Natural killer cell (primary cell): ENCODE data around the gene FHIT. TPM values are rescaled to one million over a fixed set of nuclear protein-coding genes. Genes with fewer than 3 reads are reported as not detected.

Source experiments
- ATAC-seq, 3 donors: fragments of 150-1000 bp in 2 of 3; fragments of 200-7000 bp in 1 of 3; cut with Tn5 transposase; 1 replicate in 1 of 3; 2 replicates in 2 of 3; pipeline ENCODE4 v1.10.0; 2021; ENCODE audit warnings: mild to moderate bottlenecking in 2 of 3, moderate library complexity in 2 of 3
- DNase-seq, 2 donors: peaks; one replicate each; pipeline versions ENCODE4 v3.0.0 to v3.0.0-alpha.2; 2013 to 2021; ENCODE audit warnings: mixed read lengths in 1 of 2
- H3K27ac ChIP-seq: one replicate; pipeline ENCODE4 v1.5.1; 2013; ENCODE audit warnings: mild to moderate bottlenecking, low read length
- H3K27me3 ChIP-seq: one replicate; pipeline ENCODE4 v1.6.1; 2013; ENCODE audit warnings: low read length; ENCODE audit not compliant: control insufficient read depth, insufficient read depth
- H3K36me3 ChIP-seq: one replicate; pipeline ENCODE4 v1.6.1; 2013; ENCODE audit warnings: low read length; ENCODE audit not compliant: control insufficient read depth, insufficient read depth
- H3K4me1 ChIP-seq: one replicate; pipeline ENCODE4 v1.6.1; 2013; ENCODE audit warnings: low read length; ENCODE audit not compliant: control insufficient read depth, insufficient read depth
- H3K4me3 ChIP-seq: one replicate; pipeline ENCODE4 v1.5.1; 2013; ENCODE audit warnings: low read length
- H3K9me3 ChIP-seq: one replicate; pipeline ENCODE4 v1.6.1; 2013; ENCODE audit warnings: low read length; ENCODE audit not compliant: control insufficient read depth, insufficient read depth
- H3K27ac Mint-ChIP-seq, 2 donors: one replicate each; pipeline ENCODE4 v1.8.0; 2022; ENCODE audit warnings: mild to moderate bottlenecking in 2 of 2, mixed read lengths in 2 of 2, moderate library complexity in 1 of 2
- H3K27me3 Mint-ChIP-seq, 2 donors: one replicate each; pipeline ENCODE4 v1.8.0; 2022; ENCODE audit warnings: low read depth in 2 of 2, mixed read lengths in 2 of 2
- H3K36me3 Mint-ChIP-seq: one replicate; pipeline ENCODE4 v1.8.0; 2022; ENCODE audit warnings: mixed read lengths
- H3K4me1 Mint-ChIP-seq, 2 donors: one replicate each; pipeline ENCODE4 v1.8.0; 2022; ENCODE audit warnings: mixed read lengths in 2 of 2
- H3K4me3 Mint-ChIP-seq: one replicate; pipeline ENCODE4 v1.8.0; 2022; ENCODE audit warnings: mild to moderate bottlenecking, moderate library complexity, mixed read lengths
- H3K9me3 Mint-ChIP-seq, 2 donors: one replicate each; pipeline ENCODE4 v1.8.0; 2022; ENCODE audit warnings: mixed read lengths in 2 of 2
- CTCF ChIP-seq: fragments of 200-600 bp; IDR thresholded peaks from one replicate; pipeline ENCODE4 v1.8.0; 2022; ENCODE audit warnings: antibody characterized with exemption
- WGBS: methylation state at CpG from one replicate; pipeline ENCODE4 v1.1.7; 2013; ENCODE audit warnings: missing lambda C conversion rate; ENCODE audit not compliant: insufficient coverage; 5-methylcytosine and 5-hydroxymethylcytosine counted together
- intact Hi-C: fragments of 100-400 bp; cut with micrococcal nuclease; formaldehyde crosslinking; loops from one replicate; pipeline ENCODE4 v1.14.2; 2022
- total RNA-seq, 4 donors: library from RNA; stranded (reverse); fragments of 120-200 nt in 1 of 4; gene quantifications; one replicate each; pipeline versions ENCODE4 v1.2.3 to v1.2.4, GENCODE V29; 2013 to 2022

FHIT gene
- total RNA-seq, 3 donors from 2014 or later (not counting 1 experiment from before 2014, with no cell fraction given): 2.7 to 6.1 (median 3.3) TPM

GRCh38 chr3:59979542-59979941 is 1271.7 kb downstream of the FHIT start:
- H3K9me3 Mint-ChIP-seq: peaks cover 0 to 2% of the 10 kb centered on the region in 2 donors
- peak overlapping the region; percentile 59 for H3K4me3 Mint-ChIP-seq
- peak overlapping the region in 1 of 2 donors; percentile 86 for H3K27ac Mint-ChIP-seq
- WGBS: 87% methylated on average over 4 of the region's 6 CpGs
- Histone ChIP-seq H3K36me3 (no peaks in the 10 kb centered on the region), H3K27me3 (no peaks in the 10 kb centered on the region), H3K27ac (no peak overlapping the region), H3K4me1 (peaks cover 18% of the 10 kb centered on the region), H3K9me3 (no peaks in the 10 kb centered on the region), H3K4me3 (no peak overlapping the region)
- intact Hi-C loops: no loop called here
- H3K36me3 Mint-ChIP-seq: peaks cover 7% of the 10 kb centered on the region
- DNase-seq: no peak
- no peak for ATAC-seq
- TF ChIP-seq CTCF: no peak
- H3K4me1 Mint-ChIP-seq: peaks cover 36 to 57% of the 10 kb centered on the region in 2 donors
- H3K27me3 Mint-ChIP-seq: no peaks in the 10 kb centered on the region

GRCh38 chr3:59978979-59979378 is 1272.3 kb downstream of the FHIT start:
- H3K4me3 ChIP-seq: no peak overlapping the region
- H3K4me1 ChIP-seq: peaks cover 18% of the 10 kb centered on the region
- H3K27me3 ChIP-seq: no peaks in the 10 kb centered on the region
- H3K4me1 Mint-ChIP-seq: peaks cover 35 to 52% of the 10 kb centered on the region in 2 donors
- peaks cover 0 to under 1% of the 10 kb centered on the region in 2 donors for H3K9me3 Mint-ChIP-seq
- DNase-seq (peak in 1 of 2 donors; percentile 73), ATAC-seq (peak in 2 of 3 donors; percentile 49 to 69)
- H3K36me3 ChIP-seq: no peaks in the 10 kb centered on the region
- H3K9me3 ChIP-seq: no peaks in the 10 kb centered on the region
- no peaks in the 10 kb centered on the region for H3K27me3 Mint-ChIP-seq
- H3K27ac Mint-ChIP-seq: peak overlapping the region in 1 of 2 donors; percentile 86
- intact Hi-C loops: no loop called here
- peaks cover 7% of the 10 kb centered on the region for H3K36me3 Mint-ChIP-seq
- H3K27ac ChIP-seq: no peak overlapping the region
- peak overlapping the region; percentile 59 for H3K4me3 Mint-ChIP-seq
- no peak for TF ChIP-seq CTCF

GRCh38 chr3:59970796-59971195 is 1280.5 kb downstream of the FHIT start:
- 80% methylated on average over 3 of the region's 4 CpGs for WGBS
- H3K27ac Mint-ChIP-seq: no peak overlapping the region
- H3K36me3 Mint-ChIP-seq: peaks cover 9% of the 10 kb centered on the region
- Histone ChIP-seq H3K9me3 (no peaks in the 10 kb centered on the region), H3K27ac (no peak overlapping the region), H3K36me3 (no peaks in the 10 kb centered on the region), H3K4me3 (no peak overlapping the region), H3K4me1 (no peaks in the 10 kb centered on the region), H3K27me3 (no peaks in the 10 kb centered on the region)
- H3K4me1 Mint-ChIP-seq: peaks cover 0 to 6% of the 10 kb centered on the region in 2 donors
- no peak for TF ChIP-seq CTCF
- H3K4me3 Mint-ChIP-seq: no peak overlapping the region
- ATAC-seq (no peak), DNase-seq (no peak)
- H3K27me3 Mint-ChIP-seq: no peaks in the 10 kb centered on the region
- H3K9me3 Mint-ChIP-seq: peaks cover 0 to 6% of the 10 kb centered on the region in 2 donors
- intact Hi-C loops: no loop called here

GRCh38 chr3:59970376-59970775 is 1280.9 kb downstream of the FHIT start:
- peaks cover 0 to 6% of the 10 kb centered on the region in 2 donors for H3K4me1 Mint-ChIP-seq
- Histone ChIP-seq H3K4me3 (no peak overlapping the region), H3K36me3 (no peaks in the 10 kb centered on the region), H3K9me3 (no peaks in the 10 kb centered on the region), H3K27me3 (no peaks in the 10 kb centered on the region), H3K27ac (no peak overlapping the region), H3K4me1 (no peaks in the 10 kb centered on the region)
- WGBS: 97% methylated on average over 6 of the region's 6 CpGs
- peaks cover 9% of the 10 kb centered on the region for H3K36me3 Mint-ChIP-seq
- H3K4me3 Mint-ChIP-seq: no peak overlapping the region
- H3K9me3 Mint-ChIP-seq: peaks cover 0 to 6% of the 10 kb centered on the region in 2 donors
- H3K27ac Mint-ChIP-seq: no peak overlapping the region
- ATAC-seq (no peak), DNase-seq (no peak)
- no peaks in the 10 kb centered on the region for H3K27me3 Mint-ChIP-seq
- no peak for TF ChIP-seq CTCF
- intact Hi-C loops: no loop called here
